GM23338 (cell line): ENCODE results near the gene LTN1. TPM values are rescaled to one million over a fixed set of nuclear protein-coding genes. Genes with fewer than 3 reads are reported as not detected.

Source experiments
- ATAC-seq: fragments of 200-7000 bp; cut with Tn5 transposase; 3 replicates; pipeline ENCODE4 v1.9.1; 2020
- DNase-seq: peaks from one replicate; pipeline ENCODE4 v3.0.0-alpha.2; 2015; ENCODE audit warnings: low spot score
- H2AFZ ChIP-seq: fragments of 200-600 bp; sonication (generic); 2 replicates; pipeline ENCODE4 v1.8.0; 2016; ENCODE audit warnings: antibody characterized with exemption, mild to moderate bottlenecking, moderate library complexity
- H3F3A ChIP-seq: fragments of 200-600 bp; sonication (generic); replicated peaks from 2 replicates; pipeline ENCODE4 v1.8.0; 2017; ENCODE audit warnings: antibody characterized with exemption, mixed run types, low read depth
- H3K27ac ChIP-seq: fragments of 200-600 bp; sonication (generic); 2 replicates; pipeline ENCODE4 v1.6.1; 2016; ENCODE audit warnings: low read depth
- H3K27me3 ChIP-seq: fragments of 200-600 bp; sonication (generic); 2 replicates; pipeline ENCODE4 v1.8.0; 2016; ENCODE audit warnings: mild to moderate bottlenecking, mixed run types, moderate library complexity; ENCODE audit not compliant: insufficient read depth
- H3K36me3 ChIP-seq: fragments of 200-600 bp; sonication (generic); 2 replicates; pipeline ENCODE4 v1.8.0; 2016; ENCODE audit warnings: mild to moderate bottlenecking; ENCODE audit not compliant: insufficient read depth
- H3K4me1 ChIP-seq: fragments of 200-600 bp; sonication (generic); 2 replicates; pipeline ENCODE4 v1.8.0; 2016; ENCODE audit warnings: mild to moderate bottlenecking, moderate library complexity; ENCODE audit not compliant: insufficient read depth
- H3K4me2 ChIP-seq: fragments of 200-600 bp; sonication (generic); 2 replicates; pipeline ENCODE4 v1.7.1; 2017; ENCODE audit warnings: mixed run types
- H3K4me3 ChIP-seq: fragments of 200-600 bp; sonication (generic); 2 replicates; pipeline ENCODE4 v1.6.1; 2016; ENCODE audit warnings: mixed run types
- H3K79me2 ChIP-seq: fragments of 200-600 bp; sonication (generic); replicated peaks from 2 replicates; pipeline ENCODE4 v1.8.0; 2017; ENCODE audit warnings: mild to moderate bottlenecking; ENCODE audit not compliant: insufficient read depth
- H3K9me2 ChIP-seq: fragments of 200-600 bp; sonication (generic); 2 replicates; pipeline ENCODE4 v1.8.0; 2017; ENCODE audit not compliant: insufficient read depth
- H4K20me1 ChIP-seq: fragments of 200-600 bp; sonication (generic); replicated peaks from 2 replicates; pipeline ENCODE4 v1.8.0; 2017; ENCODE audit warnings: mild to moderate bottlenecking; ENCODE audit not compliant: insufficient read depth
- H3K27ac Mint-ChIP-seq: 2 replicates; pipeline ENCODE4 v1.8.0; 2020; ENCODE audit warnings: inconsistent platforms, mild to moderate bottlenecking, moderate library complexity, mixed read lengths
- H3K27me3 Mint-ChIP-seq: 3 replicates; pipeline ENCODE4 v1.8.0; 2022; ENCODE audit warnings: low read depth, mild to moderate bottlenecking, moderate library complexity, mixed read lengths, inconsistent platforms; ENCODE audit not compliant: insufficient read depth, poor library complexity
- H3K36me3 Mint-ChIP-seq: 3 replicates; pipeline ENCODE4 v1.8.0; 2021; ENCODE audit warnings: low read depth, mild to moderate bottlenecking, inconsistent platforms, moderate library complexity, mixed read lengths
- H3K4me1 Mint-ChIP-seq: 3 replicates; pipeline ENCODE4 v1.8.0; 2020; ENCODE audit warnings: mild to moderate bottlenecking, inconsistent platforms, mixed read lengths
- H3K4me3 Mint-ChIP-seq: 3 replicates; pipeline ENCODE4 v1.8.0; 2021; ENCODE audit warnings: moderate library complexity, mild to moderate bottlenecking, inconsistent platforms, mixed read lengths
- H3K9me3 Mint-ChIP-seq: 3 replicates; pipeline ENCODE4 v1.8.0; 2020; ENCODE audit warnings: moderate library complexity, mild to moderate bottlenecking, inconsistent platforms, mixed read lengths
- CREB1 ChIP-seq: fragments of 250-450 bp; sonication (Bioruptor Pico); IDR thresholded peaks from 2 replicates; pipeline ENCODE4 v1.5.0; 2020; ENCODE audit warnings: low read depth, mild to moderate bottlenecking, moderate library complexity
- ETS1 ChIP-seq: IDR thresholded peaks from 2 replicates; pipeline ENCODE4 v1.6.1; 2016; ENCODE audit warnings: antibody characterized with exemption
- EZH2 ChIP-seq: fragments of 200-600 bp; sonication (generic); IDR thresholded peaks from one replicate; pipeline ENCODE4 v1.8.0; 2017; ENCODE audit warnings: antibody characterized with exemption, mild to moderate bottlenecking, low read depth; ENCODE audit not compliant: unreplicated experiment
- EZH2phosphoT487 ChIP-seq: fragments of 200-600 bp; sonication (generic); IDR thresholded peaks from one replicate; pipeline ENCODE4 v1.8.1; 2018; ENCODE audit warnings: antibody characterized with exemption; ENCODE audit not compliant: unreplicated experiment
- JUNB ChIP-seq: IDR thresholded peaks from one replicate; pipeline ENCODE4 v1.6.1; 2016; ENCODE audit warnings: antibody characterized with exemption; ENCODE audit not compliant: unreplicated experiment
- NANOG ChIP-seq: IDR thresholded peaks from 2 replicates; pipeline ENCODE4 v1.6.1; 2016; ENCODE audit warnings: antibody characterized with exemption, borderline replicate concordance
- POLR2AphosphoS5 ChIP-seq: IDR thresholded peaks from 2 replicates; pipeline ENCODE4 v1.6.1; 2016; ENCODE audit warnings: antibody characterized with exemption, low read depth
- STAT1 ChIP-seq: IDR thresholded peaks from one replicate; pipeline ENCODE4 v1.6.1; 2016; ENCODE audit warnings: antibody characterized with exemption; ENCODE audit not compliant: unreplicated experiment
- ZNF114 ChIP-seq: fragments of 250-450 bp; sonication (Bioruptor Pico); IDR thresholded peaks from 2 replicates; pipeline ENCODE4 v1.5.0; 2020; ENCODE audit warnings: mild to moderate bottlenecking, moderate library complexity
- ZNF331 ChIP-seq: fragments of 250-450 bp; sonication (Bioruptor Pico); IDR thresholded peaks from 2 replicates; pipeline ENCODE4 v1.5.0; 2020; ENCODE audit warnings: low read depth, mild to moderate bottlenecking, moderate library complexity
- polyA plus RNA-seq: library from polyadenylated mRNA; unstranded; fragments of >200 nt; fragmentation: Nextera tagmentation; extraction: Ambion mirVana; gene quantifications from 2 replicates; pipeline ENCODE4 v1.2.1, GENCODE V29; 2016
- total RNA-seq: library from RNA; depleted of rRNA; stranded (reverse); fragments of >200 nt; shearing (Covaris generic); gene quantifications from 2 replicates; pipeline ENCODE4 v1.2.3, GENCODE V29; 2014
- TF ChIP-seq, protein P1 (sequence below): fragments of 250-450 bp; sonication (Bioruptor Pico); IDR thresholded peaks from 2 replicates; pipeline ENCODE4 v1.5.0; 2020; ENCODE audit warnings: mild to moderate bottlenecking, moderate library complexity
- TF ChIP-seq, protein P2 (sequence below): IDR thresholded peaks from one replicate; pipeline ENCODE4 v1.6.1; 2018; ENCODE audit warnings: antibody characterized with exemption; ENCODE audit not compliant: unreplicated experiment

The LTN1 gene
- total and polyA plus RNA-seq, 2 experiments from 2014 or later: 11.1 to 26.1 TPM

GRCh38 chr21:28892199-28893111 lies 100.2 kb downstream of the LTN1 start (continued):
- TF ChIP-seq ETS1: no peak
- no peak for TF ChIP-seq ZNF114 (CRISPR knock-in tag)
- TF ChIP-seq ZNF331 (CRISPR knock-in tag): no peak
- TF ChIP-seq EZH2: no peak

DNA sequence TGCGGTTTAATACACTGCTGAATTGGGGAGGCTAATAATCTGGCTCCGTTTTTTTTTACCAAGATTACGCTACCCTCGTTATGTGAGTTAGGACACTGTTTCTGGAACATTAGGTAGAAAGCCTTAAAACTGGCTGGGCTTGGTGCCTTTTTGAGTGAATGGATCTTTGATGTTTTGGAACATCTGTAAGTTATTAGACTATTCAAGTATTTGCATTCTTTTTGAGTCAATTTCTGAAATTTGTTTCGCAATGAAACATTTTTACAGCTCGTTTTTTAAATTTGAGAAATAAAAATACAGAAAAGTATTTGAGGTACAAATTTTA lies 106.9 kb downstream of the LTN1 start:
- Histone ChIP-seq H3K36me3 (peaks cover 7% of the 10 kb centered on the region; the same call in 1 of the 2 replicates), H3K4me2 (no peak overlapping the region; the same call in 1 of the 2 replicates), H2AFZ (peak overlapping the region; percentile 94), H3K4me1 (no peaks in the 10 kb centered on the region), H3K27ac (no peak overlapping the region), H3F3A (no peaks in the 10 kb centered on the region), H3K27me3 (no peaks in the 10 kb centered on the region), H3K4me3 (peak overlapping the region; percentile 72), H3K9me2 (no peaks in the 10 kb centered on the region), H3K79me2 (0 out of 2 replicates have a peak, but pooled peaks cover 2% of the 10 kb centered on the region), H4K20me1 (no peaks in the 10 kb centered on the region)
- no peak for DNase-seq
- no peaks in the 10 kb centered on the region for H3K4me1 Mint-ChIP-seq
- H3K4me3 Mint-ChIP-seq: peak overlapping the region; percentile 97; the same call in 2 of the 3 replicates
- H3K27me3 Mint-ChIP-seq: peaks cover 6% of the 10 kb centered on the region
- H3K36me3 Mint-ChIP-seq: peaks cover 13% of the 10 kb centered on the region; the same call in 2 of the 3 replicates
- no peak for ATAC-seq
- H3K27ac Mint-ChIP-seq: no peak overlapping the region
- peaks cover 4% of the 10 kb centered on the region; the same call in 2 of the 3 replicates for H3K9me3 Mint-ChIP-seq
- TF ChIP-seq STAT1: no peak
- no peak for TF ChIP-seq CREB1
- TF ChIP-seq JUNB: no peak
- TF ChIP-seq POLR2AphosphoS5: no peak
- TF ChIP-seq EZH2: no peak
- no peak for TF ChIP-seq ZNF114 (CRISPR knock-in tag)
- TF ChIP-seq, protein P1, sequence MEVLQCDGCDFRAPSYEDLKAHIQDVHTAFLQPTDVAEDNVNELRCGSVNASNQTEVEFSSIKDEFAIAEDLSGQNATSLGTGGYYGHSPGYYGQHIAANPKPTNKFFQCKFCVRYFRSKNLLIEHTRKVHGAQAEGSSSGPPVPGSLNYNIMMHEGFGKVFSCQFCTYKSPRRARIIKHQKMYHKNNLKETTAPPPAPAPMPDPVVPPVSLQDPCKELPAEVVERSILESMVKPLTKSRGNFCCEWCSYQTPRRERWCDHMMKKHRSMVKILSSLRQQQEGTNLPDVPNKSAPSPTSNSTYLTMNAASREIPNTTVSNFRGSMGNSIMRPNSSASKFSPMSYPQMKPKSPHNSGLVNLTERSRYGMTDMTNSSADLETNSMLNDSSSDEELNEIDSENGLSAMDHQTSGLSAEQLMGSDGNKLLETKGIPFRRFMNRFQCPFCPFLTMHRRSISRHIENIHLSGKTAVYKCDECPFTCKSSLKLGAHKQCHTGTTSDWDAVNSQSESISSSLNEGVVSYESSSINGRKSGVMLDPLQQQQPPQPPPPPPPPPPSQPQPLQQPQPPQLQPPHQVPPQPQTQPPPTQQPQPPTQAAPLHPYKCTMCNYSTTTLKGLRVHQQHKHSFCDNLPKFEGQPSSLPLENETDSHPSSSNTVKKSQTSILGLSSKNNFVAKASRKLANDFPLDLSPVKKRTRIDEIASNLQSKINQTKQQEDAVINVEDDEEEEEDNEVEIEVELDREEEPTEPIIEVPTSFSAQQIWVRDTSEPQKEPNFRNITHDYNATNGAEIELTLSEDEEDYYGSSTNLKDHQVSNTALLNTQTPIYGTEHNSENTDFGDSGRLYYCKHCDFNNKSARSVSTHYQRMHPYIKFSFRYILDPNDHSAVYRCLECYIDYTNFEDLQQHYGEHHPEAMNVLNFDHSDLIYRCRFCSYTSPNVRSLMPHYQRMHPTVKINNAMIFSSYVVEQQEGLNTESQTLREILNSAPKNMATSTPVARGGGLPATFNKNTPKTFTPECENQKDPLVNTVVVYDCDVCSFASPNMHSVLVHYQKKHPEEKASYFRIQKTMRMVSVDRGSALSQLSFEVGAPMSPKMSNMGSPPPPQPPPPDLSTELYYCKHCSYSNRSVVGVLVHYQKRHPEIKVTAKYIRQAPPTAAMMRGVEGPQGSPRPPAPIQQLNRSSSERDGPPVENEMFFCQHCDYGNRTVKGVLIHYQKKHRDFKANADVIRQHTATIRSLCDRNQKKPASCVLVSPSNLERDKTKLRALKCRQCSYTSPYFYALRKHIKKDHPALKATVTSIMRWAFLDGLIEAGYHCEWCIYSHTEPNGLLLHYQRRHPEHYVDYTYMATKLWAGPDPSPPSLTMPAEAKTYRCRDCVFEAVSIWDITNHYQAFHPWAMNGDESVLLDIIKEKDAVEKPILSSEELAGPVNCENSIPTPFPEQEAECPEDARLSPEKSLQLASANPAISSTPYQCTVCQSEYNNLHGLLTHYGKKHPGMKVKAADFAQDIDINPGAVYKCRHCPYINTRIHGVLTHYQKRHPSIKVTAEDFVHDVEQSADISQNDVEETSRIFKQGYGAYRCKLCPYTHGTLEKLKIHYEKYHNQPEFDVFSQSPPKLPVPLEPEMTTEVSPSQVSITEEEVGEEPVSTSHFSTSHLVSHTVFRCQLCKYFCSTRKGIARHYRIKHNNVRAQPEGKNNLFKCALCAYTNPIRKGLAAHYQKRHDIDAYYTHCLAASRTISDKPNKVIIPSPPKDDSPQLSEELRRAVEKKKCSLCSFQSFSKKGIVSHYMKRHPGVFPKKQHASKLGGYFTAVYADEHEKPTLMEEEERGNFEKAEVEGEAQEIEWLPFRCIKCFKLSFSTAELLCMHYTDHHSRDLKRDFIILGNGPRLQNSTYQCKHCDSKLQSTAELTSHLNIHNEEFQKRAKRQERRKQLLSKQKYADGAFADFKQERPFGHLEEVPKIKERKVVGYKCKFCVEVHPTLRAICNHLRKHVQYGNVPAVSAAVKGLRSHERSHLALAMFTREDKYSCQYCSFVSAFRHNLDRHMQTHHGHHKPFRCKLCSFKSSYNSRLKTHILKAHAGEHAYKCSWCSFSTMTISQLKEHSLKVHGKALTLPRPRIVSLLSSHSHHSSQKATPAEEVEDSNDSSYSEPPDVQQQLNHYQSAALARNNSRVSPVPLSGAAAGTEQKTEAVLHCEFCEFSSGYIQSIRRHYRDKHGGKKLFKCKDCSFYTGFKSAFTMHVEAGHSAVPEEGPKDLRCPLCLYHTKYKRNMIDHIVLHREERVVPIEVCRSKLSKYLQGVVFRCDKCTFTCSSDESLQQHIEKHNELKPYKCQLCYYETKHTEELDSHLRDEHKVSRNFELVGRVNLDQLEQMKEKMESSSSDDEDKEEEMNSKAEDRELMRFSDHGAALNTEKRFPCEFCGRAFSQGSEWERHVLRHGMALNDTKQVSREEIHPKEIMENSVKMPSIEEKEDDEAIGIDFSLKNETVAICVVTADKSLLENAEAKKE (CRISPR knock-in tag): no peak
- no peak for TF ChIP-seq NANOG
- TF ChIP-seq, protein P2, sequence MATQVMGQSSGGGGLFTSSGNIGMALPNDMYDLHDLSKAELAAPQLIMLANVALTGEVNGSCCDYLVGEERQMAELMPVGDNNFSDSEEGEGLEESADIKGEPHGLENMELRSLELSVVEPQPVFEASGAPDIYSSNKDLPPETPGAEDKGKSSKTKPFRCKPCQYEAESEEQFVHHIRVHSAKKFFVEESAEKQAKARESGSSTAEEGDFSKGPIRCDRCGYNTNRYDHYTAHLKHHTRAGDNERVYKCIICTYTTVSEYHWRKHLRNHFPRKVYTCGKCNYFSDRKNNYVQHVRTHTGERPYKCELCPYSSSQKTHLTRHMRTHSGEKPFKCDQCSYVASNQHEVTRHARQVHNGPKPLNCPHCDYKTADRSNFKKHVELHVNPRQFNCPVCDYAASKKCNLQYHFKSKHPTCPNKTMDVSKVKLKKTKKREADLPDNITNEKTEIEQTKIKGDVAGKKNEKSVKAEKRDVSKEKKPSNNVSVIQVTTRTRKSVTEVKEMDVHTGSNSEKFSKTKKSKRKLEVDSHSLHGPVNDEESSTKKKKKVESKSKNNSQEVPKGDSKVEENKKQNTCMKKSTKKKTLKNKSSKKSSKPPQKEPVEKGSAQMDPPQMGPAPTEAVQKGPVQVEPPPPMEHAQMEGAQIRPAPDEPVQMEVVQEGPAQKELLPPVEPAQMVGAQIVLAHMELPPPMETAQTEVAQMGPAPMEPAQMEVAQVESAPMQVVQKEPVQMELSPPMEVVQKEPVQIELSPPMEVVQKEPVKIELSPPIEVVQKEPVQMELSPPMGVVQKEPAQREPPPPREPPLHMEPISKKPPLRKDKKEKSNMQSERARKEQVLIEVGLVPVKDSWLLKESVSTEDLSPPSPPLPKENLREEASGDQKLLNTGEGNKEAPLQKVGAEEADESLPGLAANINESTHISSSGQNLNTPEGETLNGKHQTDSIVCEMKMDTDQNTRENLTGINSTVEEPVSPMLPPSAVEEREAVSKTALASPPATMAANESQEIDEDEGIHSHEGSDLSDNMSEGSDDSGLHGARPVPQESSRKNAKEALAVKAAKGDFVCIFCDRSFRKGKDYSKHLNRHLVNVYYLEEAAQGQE: no peak
- TF ChIP-seq ZNF331 (CRISPR knock-in tag): no peak
- no peak for TF ChIP-seq EZH2phosphoT487
